ENCODE data around the gene POU2AF1.

POU2AF1 gene

GRCh38 chr11:111349191-111349695 lies 29.8 kb downstream of the POU2AF1 start:
- in situ Hi-C loops (cut with HindIII; ENCODE audit: low sequenced_read_pairs): no loop called here

GRCh38 chr11:111348147-111348546 lies 30.9 kb downstream of the POU2AF1 start:
- in situ Hi-C loops (cut with HindIII; ENCODE audit: low sequenced_read_pairs): no loop called here

GRCh38 chr11:111347723-111348115 lies 31.4 kb downstream of the POU2AF1 start:
- in situ Hi-C loops (cut with HindIII; ENCODE audit: low sequenced_read_pairs): no loop called here

GRCh38 chr11:111347002-111347722 lies 31.9 kb downstream of the POU2AF1 start:
- in situ Hi-C loops (cut with HindIII; ENCODE audit: low sequenced_read_pairs): no loop called here

- in situ Hi-C loops (cut with HindIII; ENCODE audit: low sequenced_read_pairs): no loop called here
Observed at GRCh38 chr11:111344032-111344431, 35.0 kb downstream of the POU2AF1 start.

GRCh38 chr11:111342329-111342728 lies 36.7 kb downstream of the POU2AF1 start:
- in situ Hi-C loops (cut with HindIII; ENCODE audit: low sequenced_read_pairs): no loop called here

- in situ Hi-C loops (cut with HindIII; ENCODE audit: low sequenced_read_pairs): no loop called here
Observed at GRCh38 chr11:111339758-111340388, 39.2 kb downstream of the POU2AF1 start.

GRCh38 chr11:111336582-111337256 lies 42.4 kb downstream of the POU2AF1 start:
- in situ Hi-C loops (cut with HindIII; ENCODE audit: low sequenced_read_pairs): no loop called here

- in situ Hi-C loops (cut with HindIII; ENCODE audit: low sequenced_read_pairs): no loop called here
Observed at GRCh38 chr11:111336062-111336461, 43.0 kb downstream of the POU2AF1 start.

- in situ Hi-C loops (cut with HindIII; ENCODE audit: low sequenced_read_pairs): no loop called here
Observed at GRCh38 chr11:111335549-111335948, 43.5 kb downstream of the POU2AF1 start.

- in situ Hi-C loops (cut with HindIII; ENCODE audit: low sequenced_read_pairs): no loop called here
Observed at GRCh38 chr11:111334532-111335502, 44.3 kb downstream of the POU2AF1 start.

GRCh38 chr11:111331711-111332479 lies 47.2 kb downstream of the POU2AF1 start:
- in situ Hi-C loops (cut with HindIII; ENCODE audit: low sequenced_read_pairs): no loop called here

GRCh38 chr11:111330234-111330893 lies 48.7 kb downstream of the POU2AF1 start:
- in situ Hi-C loops (cut with HindIII; ENCODE audit: low sequenced_read_pairs): no loop called here

- in situ Hi-C loops (cut with HindIII; ENCODE audit: low sequenced_read_pairs): no loop called here
Observed at GRCh38 chr11:111329306-111330204, 49.5 kb downstream of the POU2AF1 start.

GRCh38 chr11:111327908-111328624 lies 51.0 kb downstream of the POU2AF1 start:
- in situ Hi-C loops (cut with HindIII; ENCODE audit: low sequenced_read_pairs): no loop called here

- in situ Hi-C loops (cut with HindIII; ENCODE audit: low sequenced_read_pairs): no loop called here
Observed at GRCh38 chr11:111326824-111327223, 52.3 kb downstream of the POU2AF1 start.

- in situ Hi-C loops (cut with HindIII; ENCODE audit: low sequenced_read_pairs): no loop called here
Observed at GRCh38 chr11:111325259-111325658, 53.8 kb downstream of the POU2AF1 start.

GRCh38 chr11:111324277-111324720 lies 54.8 kb downstream of the POU2AF1 start:
- in situ Hi-C loops (cut with HindIII; ENCODE audit: low sequenced_read_pairs): no loop called here

Measured in DLD1 (cell line).